Measurements from ENCODE around the gene TP53BP2.

GRCh38 chr1:223729906-223730305 lies 115.8 kb downstream of the TP53BP2 start:
- TF ChIP-seq CTCF (conservative IDR thresholded peaks at IDR 0.05; ENCODE audit: low read length) (no peak), EZH2phosphoT487 (IDR thresholded peaks at IDR 0.05; ENCODE audit: borderline replicate concordance, low read depth, low read length) (no peak)

Measured in OCI-LY7 (cell line).